Activated CD4-positive, alpha-beta T cell treated with anti-CD3 and anti-CD28 coated beads, Interleukin-2, amount 50 U/mL, for 16 hours (primary cell): ENCODE data around the gene ZSWIM3.
"Not testable (repeated sequence)": the region's sequence is repeated elsewhere in the genome, so short reads cannot be mapped to it uniquely, and the experiment has no call there.

Experiments used
- DNase-seq: peaks from one replicate; pipeline ENCODE4 v3.0.0-alpha.2; 2020

ZSWIM3 gene

DNA sequence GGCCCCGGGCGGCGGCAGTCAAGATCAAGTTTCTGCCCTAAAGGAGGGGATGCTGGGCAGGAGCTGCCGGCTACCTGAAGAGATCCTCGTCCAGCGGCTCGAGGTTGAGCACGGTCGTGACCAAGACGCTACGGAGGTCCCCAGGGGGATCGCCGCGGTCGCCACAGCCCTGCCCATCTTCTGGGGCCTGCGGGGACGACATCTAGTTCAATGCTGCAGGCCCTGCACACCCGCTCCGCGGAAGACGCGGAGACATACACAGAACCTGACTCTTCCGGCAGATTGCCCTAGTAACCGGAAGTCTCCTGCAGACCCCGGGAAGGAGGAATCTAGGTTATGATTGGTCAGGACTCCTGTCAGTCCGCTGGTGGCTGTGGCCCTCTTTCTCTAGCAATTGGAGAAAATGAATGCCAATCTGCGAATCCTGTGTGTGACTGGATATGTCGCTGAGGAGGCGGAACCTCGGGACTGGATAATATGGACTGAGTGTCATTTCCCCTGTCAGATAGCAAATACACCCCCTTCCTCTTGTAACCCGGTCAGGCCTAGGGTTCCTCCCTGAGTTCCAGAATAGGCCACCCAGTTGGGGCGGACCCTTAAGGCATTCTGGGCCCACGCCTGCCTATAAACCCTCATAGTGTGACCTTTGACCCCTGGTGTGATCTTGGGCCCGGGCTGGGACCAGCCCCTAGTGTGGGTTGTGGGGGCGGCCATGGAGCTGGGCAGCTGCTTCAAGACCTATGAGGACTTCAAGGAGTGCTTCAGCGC lies at the start of gene ZSWIM3, which contains the start of gene ACOT8:
Gene ZSWIM3 (plus strand): TSS at position 501 of the 768 bp plus-strand sequence. CDS start 212 bp downstream, at position 713.
Gene ACOT8 (minus strand): TSS at position 279 of the 768 bp plus-strand sequence. CDS start 77 bp downstream, at position 202.
- DNase-seq, result peak; percentile 100

DNA sequence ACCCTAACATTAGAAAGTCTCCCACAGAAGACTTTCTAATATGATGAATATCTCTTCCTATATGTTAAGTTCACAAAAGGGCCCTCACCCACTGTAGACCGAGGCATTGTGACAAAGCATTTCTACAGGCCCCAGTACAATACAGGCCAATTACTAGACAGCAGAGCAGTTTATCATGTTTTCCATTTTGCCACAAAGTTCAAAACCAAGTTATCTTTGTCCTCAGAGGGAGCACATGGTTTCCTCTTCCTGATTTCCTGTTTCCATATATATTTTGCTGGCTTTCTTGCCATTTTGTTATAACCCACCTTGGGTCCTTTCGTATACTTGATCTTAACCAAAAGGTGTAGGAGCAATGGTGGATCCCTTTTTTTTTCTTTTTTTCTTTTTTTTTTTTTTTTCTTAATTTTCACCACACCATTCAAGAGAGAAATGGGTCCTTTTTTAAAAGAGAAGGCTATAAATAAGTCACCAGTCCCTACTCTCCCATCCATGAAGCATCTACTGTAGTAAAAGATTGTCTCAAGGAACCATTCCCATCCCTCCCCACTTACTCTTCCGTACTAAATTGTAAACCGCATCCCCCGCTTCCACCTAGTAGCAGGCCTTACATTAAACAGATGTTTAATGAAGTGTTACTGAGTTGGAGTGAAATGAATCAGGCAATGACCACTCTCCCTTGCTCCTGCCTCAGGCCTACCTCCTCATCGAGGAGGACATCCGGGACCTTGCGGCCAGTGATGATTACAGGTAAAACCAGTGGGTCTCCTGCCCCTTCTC lies 47.0 kb upstream of the ZSWIM3 start:
- no peak for DNase-seq

DNA sequence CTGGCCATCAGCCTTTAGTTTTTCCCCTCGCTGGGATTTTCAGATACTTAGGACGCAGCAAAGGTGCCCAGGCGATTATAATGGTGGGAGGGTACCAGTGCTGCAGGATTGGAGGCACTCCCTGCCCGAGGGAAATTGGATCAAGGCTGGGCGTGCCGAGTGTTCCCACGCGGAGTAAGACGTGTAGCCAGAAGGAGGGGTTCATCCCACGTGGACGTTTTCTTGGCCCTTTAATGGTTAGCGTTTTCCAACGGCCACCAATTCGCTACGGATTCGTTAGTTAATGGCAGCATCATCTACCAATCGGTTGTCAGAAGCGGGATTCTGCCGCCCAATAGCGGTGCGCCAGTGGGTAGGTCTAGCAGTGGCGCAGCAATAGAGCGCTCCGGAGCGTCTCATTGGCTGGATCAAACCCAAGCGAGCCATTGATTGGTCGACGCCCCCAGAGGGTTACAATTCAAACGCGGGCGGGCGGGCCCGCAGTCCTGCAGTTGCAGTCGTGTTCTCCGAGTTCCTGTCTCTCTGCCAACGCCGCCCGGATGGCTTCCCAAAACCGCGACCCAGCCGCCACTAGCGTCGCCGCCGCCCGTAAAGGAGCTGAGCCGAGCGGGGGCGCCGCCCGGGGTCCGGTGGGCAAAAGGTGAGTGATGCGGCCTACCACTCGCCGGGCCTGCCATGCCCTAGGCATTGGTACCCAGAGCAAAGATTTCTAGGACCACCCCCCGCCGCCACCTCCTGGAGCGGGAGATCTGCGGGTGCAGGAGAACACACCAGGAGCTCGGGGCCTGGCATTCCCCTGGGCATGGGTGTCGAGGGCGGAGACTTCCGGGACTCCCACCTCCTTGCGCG lies 45.0 kb upstream of the ZSWIM3 start, which contains the start of gene UBE2C:
Gene UBE2C (plus strand): TSS at position 488 of the 849 bp plus-strand sequence. CDS start 52 bp downstream, at position 540.
- peak; percentile 98 for DNase-seq

DNA sequence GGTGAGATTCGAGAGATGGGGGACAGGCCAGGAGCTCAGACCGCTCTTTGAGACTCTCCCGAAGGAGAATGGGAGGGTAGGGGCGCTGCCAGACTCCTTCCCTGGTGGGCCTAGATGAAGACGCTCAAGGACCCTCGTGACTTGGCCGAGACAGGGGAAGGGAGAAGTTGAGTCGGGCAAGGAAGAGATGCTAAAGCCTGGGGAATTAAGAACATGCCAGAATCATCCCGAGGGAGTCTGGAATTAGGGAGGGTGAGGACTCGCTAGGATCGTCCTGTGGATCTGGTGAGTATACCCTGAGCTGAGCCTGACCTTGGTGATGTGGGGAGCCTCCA lies 44.4 kb upstream of the ZSWIM3 start:
- DNase-seq, result no peak

DNA sequence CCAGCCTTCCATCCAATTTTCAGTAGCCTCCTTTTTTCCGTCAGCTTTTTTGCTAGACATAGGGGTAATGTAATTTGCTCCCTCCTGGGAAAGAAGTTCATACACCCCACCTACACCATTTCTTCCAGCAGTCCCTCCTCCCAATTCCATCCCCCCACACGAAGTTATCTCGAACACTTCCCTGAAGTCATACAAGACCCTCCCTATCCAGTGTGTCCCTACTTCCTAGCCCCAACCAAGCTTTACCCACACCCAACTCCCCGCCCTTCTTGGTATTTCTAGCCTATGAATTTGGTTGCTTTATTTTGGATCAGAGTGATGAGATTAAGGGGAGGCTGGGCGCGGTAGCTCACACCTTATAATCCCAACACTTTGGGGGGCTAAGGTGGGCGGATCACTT lies 43.9 kb upstream of the ZSWIM3 start:
- no peak for DNase-seq

DNA sequence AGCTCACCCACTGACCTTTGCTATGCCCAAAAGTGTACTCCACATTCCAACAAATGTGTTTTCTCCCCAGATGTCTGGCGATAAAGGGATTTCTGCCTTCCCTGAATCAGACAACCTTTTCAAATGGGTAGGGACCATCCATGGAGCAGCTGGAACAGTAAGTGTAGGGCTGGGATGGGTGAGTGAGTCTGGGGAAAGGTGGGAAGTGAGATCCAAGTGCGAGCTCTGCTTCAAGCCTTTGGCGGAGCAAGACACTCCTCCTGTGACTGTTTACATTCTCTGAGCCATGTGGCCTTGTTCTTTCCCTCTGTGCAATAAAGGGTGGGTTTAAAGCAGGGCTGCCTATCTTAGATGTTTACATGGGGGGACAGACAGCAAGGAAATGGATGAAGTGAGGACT lies 43.1 kb upstream of the ZSWIM3 start:
- no peak for DNase-seq

DNA sequence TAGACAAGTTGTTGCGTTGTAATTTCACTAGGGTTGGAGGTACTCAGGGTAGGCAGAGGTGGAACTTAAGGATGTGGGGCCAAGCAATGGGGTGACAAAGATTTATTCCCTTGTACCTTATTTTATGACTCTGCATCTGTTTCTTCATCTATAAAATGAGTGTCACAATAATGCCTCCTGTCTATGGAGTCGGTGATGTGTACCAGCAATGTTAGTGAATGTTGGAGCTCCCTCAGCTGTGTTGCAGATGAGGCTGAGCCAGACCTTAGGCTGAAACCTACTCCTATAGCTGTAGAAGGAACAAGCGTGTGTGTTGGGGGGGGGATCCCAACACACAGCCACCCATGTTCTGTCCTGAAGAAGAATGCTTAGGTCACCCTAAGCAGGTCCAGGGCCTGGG lies 40.5 kb upstream of the ZSWIM3 start:
- DNase-seq, result no peak

DNA sequence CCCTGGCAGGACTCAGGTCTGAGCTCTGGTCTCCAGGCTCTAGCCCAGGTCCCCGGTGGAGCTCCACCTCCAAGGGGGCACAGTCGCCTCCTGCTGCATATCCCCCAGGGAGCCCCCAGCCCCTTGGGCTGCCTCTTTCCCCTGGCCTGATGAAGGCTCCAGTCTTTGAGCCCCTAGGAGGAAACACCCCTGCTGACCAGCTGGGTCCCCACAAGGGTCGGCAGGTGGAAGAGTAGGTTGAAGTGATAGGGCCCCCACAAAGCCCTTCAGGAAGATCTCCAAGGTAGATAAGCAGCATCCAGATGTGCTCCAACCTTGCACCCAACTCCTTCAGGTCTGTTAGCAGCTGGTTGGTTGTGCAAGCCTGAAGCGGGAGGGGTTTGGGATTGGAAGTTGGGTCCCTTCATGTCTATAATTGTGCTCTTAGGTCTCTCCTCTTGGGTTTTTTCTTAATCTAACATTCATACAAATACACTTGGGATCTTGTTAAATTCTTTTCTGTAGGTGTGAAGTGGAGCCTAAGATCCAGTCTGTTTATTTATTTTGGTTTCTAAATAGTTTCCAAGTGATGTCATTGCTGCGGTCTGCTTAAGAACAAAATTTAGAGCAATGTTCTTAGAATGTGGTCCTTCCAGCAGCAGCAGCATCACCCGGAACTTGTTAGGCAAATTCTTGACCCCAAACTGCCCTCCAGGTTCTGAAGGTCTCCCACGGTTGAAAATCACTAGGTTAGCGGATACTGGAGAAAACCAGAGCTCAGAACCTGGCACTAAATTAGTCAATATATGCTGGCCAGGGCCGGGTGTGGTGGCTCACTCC lies 39.8 kb upstream of the ZSWIM3 start:
- no peak for DNase-seq

DNA sequence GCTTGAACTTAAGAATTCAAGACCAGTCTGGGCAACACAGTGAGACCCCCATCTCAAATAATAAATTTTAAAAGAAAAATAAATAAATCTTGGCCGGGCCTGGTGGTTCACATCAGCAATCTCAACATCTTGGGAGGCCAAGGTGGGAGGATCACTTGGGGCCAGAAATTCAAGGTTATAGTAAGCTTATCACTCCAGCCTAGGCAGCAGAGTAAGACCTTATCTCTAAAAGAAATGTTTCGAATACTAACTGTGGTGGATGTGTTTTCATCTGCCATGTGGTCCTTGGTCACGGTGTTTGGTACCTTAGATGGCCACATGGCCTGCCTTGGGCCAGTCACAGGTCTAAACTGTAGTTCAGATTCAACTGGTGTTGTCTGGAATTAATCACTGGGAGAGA lies 39.2 kb upstream of the ZSWIM3 start:
- no peak for DNase-seq

DNA sequence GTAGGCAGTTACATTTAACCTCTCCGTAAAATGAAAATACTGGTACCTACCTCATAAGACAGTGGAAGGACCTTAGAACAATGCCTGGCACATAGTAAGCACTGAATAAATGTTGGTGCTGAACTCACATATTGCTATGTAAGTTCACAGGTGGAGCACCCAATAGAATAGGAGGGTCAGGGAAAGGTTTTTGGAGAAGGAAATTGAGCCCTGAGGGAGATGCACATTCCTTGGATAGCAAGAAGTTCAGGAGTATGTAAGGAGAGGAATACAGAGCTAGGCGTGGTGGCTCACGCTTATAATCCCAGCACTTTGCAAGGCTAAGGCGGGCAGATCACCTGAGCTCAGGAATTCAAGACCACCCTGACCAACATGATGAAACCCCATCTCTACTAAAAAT lies 37.9 kb upstream of the ZSWIM3 start:
- no peak for DNase-seq

DNA sequence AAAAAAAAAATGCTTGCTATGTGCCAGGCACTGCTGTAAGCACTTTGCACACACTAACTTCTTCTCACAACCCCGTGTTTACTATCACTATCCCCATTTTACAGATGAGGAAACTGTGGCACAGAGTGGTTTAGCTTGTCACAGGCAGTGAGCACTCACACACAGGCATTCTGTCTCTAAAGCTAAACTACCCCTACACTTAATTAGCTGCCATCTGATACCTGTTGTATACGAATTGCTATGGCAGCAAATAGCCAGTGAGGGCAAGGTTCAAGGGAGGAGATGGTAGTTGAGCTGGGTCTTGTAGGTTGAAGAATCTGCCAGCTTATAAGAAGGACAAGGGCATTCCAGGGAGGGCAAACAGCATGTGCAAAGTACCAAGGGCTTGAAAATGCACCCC lies 35.5 kb upstream of the ZSWIM3 start:
- DNase-seq, result no peak

DNA sequence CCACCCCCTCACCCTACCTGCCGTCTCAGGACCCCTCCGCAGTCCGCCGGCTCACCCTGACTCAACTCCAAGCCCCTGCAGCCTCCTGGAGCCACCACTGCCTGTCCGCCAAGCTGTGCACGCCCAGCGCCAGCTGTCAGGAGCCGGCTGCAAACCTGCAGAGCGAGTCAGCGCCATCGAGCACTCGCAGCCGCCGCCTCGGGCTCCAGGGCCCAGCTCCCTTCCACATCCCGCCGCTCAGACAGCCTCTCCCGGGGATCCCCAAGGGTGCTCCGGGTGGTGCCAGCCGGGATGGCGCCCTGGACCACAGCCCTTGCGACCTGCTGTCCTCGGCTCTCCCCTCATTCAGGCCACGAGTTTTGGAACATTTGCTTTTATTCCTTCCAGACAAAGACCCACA lies 34.6 kb upstream of the ZSWIM3 start:
- no peak for DNase-seq

DNA sequence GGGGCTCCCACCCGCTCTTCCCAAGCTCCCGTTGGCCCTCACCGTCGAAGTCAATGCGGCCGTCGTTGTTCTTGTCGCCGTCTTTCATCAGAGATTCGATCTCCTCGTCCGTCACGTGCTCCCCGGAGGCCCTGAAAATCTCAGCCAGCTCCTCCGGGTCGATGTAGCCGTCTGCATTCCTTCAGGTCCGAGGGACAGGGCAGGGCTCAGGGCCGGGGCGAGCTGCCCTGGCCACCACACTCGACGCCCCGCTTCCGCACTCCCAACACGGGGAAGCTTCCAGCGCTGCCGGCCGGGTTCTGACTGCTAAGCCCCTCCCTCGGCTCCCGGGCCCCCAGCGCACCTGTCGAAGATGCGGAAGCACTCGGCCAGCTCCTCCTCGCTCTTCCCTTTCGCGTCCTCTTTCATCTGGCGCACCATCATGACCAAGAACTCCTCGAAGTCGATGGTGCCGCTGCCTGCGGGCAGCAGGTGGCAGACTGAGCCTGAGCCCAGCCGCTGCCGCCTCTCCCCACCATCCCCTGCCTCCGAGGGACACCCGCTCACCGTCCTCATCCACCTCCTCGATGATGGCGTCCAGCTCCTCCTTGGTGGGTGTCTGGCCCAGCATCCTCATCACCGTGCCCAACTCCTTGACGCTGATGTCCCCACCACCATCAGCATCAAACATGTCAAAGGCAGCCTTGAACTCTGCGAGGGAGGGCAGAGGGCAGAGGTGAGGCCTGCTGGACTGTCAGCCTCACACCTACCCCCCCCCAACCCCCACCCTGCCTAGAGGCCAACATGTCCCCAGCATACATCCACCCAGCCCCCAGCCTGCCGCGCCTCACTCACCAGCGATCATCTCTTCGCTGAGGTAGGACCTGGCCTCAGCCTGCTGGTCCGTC lies 33.2 kb upstream of the ZSWIM3 start:
- peak; percentile 58 for DNase-seq

DNA sequence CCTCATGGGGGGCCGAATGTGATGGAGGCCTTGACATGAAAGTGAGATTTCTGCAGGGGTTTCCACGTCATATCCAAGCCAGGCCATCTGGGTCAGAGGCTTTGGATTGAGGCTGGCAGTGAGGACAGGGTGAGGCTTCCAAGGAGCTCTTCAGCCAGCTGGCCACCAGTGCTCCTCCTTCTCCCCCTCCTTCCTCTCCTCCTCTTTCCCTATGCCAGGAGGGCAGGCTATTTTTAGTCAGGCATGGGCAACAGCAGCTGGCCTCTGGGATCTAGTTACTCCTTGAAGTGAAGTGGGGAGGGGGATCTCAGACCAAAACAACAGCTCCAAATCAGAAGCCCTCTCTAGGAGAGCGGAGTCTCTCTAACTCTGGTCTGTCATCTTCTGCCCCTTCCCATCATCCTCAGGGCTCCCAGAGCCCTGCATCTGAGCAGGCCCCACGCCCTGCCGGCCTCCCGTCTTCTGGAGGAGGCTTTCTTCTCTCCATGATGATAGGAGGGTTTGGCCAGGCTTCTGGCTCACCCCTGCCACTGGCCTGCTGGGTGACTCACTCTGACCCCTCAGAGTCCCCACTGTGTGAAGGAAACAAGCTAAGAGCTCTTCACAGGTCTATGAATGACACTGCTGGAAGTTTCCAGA lies 30.9 kb upstream of the ZSWIM3 start:
- DNase-seq, result no peak

DNA sequence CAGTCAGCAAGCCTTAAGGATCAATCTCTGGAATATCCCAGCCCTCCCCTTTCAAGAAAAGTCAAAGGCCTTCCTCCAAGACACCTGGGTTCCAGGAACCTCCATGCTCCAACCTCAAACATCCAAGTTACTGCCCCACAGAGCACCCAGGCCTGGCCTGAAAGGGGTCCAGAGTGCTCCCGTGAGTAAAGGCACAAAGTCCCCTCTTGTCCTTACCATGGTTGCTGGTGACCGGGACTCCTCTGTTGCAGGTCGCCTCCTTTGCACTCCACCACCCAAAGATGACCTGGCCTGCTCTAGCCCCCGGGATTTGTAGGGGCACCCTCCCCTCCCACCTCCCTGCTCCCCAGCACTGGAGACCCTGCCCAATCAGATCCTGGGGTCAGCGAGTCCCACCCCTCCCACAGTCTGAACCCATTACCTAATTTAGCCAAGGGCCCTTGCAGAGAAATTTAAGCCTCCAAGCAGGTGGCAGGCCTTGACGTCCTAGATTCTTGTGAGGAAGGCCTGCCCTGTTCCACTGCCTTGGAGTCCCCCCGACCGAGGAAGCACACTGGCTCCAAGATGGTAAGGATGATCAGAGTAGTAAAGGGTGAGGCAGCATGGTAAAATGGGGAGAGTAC lies 30.3 kb upstream of the ZSWIM3 start, which contains the start of gene TNNC2:
Gene TNNC2 (minus strand): TSS at position 283 of the 623 bp plus-strand sequence. CDS start 64 bp downstream, at position 219.
- no peak for DNase-seq

DNA sequence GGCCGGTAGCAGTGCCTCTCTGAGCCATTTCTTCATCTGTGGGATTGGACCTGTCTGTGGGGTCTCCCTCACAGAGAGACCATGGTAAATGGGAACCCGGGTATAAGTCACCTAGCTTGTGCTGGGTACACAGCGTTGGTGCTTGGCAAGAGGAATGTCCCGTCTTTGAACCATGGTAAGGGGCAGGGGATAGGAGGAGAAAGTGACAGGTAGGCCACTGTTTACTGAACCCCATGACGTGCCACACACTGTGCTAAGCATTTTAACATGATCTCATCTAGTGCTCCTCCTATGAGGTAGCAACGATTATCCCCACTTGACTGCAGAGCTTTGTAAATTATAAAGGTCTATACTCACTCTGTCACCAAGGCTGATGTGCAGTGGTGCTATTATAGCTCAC lies 29.7 kb upstream of the ZSWIM3 start:
- DNase-seq, result no peak

DNA sequence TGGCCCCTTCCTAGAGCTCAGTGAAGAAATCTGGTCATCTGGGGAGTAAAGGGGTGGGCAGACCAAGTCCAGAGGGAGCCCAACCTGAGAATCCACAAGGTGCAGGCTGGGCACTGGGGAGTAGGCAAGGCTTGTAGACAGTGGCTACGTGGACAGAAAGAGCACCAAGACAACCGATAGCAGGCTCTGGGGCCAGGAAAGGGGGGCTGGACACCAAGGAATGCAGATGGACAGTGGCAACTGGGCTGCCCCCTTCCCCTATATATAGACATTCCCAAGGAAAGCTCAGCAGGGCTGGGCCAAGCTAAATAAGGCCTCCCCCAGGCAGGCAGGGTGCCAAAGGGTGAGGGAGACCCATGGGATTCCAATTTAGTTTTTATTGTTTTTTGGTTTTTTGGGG lies 28.8 kb upstream of the ZSWIM3 start:
- DNase-seq, result no peak

DNA sequence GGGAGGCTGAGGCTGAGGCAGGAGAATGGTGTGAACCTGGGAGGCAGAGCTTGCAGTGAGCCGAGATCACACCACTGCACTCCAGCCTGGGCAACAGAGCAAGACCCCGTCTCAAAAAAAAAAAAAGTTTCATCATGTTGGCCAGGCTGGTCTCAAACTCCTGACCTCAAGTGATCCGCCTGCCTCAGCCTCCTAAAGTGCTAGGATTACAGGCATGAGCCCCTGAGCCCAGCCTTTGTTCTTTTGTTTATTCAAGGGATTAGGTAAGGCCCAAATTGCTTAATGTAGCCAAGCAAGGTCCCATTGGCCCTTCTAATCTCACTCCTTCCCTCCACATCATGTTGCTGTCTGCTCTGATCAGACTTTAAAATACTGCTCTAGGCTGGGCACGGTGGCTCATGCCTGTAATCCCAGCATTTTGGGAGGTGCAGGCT lies 27.7 kb upstream of the ZSWIM3 start:
- not testable (repeated sequence) for DNase-seq

DNA sequence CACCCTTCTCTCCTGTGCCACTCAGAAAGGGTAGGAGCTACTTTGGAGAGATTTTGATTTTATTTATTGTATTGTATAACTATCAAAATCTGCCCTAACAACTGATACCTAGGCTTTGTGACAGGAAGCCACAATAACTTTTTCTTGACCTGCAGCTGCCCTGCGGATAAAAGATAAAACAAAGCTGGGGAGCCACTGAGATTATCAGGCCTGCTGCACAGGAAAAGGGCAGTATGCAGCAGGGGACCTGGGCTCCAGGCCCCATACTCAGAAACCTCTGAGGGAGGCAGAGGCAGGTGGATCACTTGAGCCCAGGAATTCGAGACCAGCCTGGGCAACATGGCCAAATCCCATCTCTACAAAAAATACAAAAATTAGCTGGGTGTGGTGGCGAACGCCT lies 24.8 kb upstream of the ZSWIM3 start:
- DNase-seq, result no peak
